Karpas-422 (cell line): ENCODE results near the gene TTC34. TPM values are rescaled to one million over a fixed set of nuclear protein-coding genes. Genes with fewer than 3 reads are reported as not detected.

Experiments used
- DNase-seq: peaks from one replicate; pipeline ENCODE4 v3.0.0-alpha.2; 2015
- H2AFZ ChIP-seq: fragments of 200-600 bp; sonication (generic); 2 replicates; pipeline ENCODE4 v1.6.1; 2014; ENCODE audit warnings: antibody characterized with exemption, low read length, mixed read lengths
- H3K27ac ChIP-seq: fragments of 200-600 bp; sonication (generic); 2 replicates; pipeline ENCODE4 v1.5.1; 2014; ENCODE audit warnings: mild to moderate bottlenecking, low read length, moderate library complexity
- H3K27me3 ChIP-seq: fragments of 200-600 bp; sonication (generic); 2 replicates; pipeline ENCODE4 v1.6.1; 2014; ENCODE audit warnings: low read length, mixed read lengths
- H3K36me3 ChIP-seq: fragments of 200-600 bp; sonication (generic); 2 replicates; pipeline ENCODE4 v1.6.1; 2014; ENCODE audit warnings: low read length, mixed read lengths; ENCODE audit not compliant: insufficient read depth
- H3K4me1 ChIP-seq: fragments of 200-600 bp; sonication (generic); 2 replicates; pipeline ENCODE4 v1.6.1; 2014; ENCODE audit warnings: mild to moderate bottlenecking, low read length, mixed read lengths
- H3K4me2 ChIP-seq: fragments of 200-600 bp; sonication (generic); 2 replicates; pipeline ENCODE4 v1.6.1; 2014; ENCODE audit warnings: low read length, low read depth, mild to moderate bottlenecking; ENCODE audit not compliant: poor library complexity, severe bottlenecking
- H3K4me3 ChIP-seq: fragments of 200-600 bp; sonication (generic); 2 replicates; pipeline ENCODE4 v1.5.1; 2014; ENCODE audit warnings: mild to moderate bottlenecking, antibody characterized with exemption, low read length, mixed read lengths
- H3K79me2 ChIP-seq: fragments of 200-600 bp; sonication (generic); 2 replicates; pipeline ENCODE4 v1.6.1; 2014; ENCODE audit warnings: mild to moderate bottlenecking, low read length, mixed read lengths
- H3K9ac ChIP-seq: fragments of 200-600 bp; sonication (generic); 2 replicates; pipeline ENCODE4 v1.6.0; 2014; ENCODE audit warnings: low read length
- H3K9me2 ChIP-seq: fragments of 200-600 bp; sonication (generic), shearing (Covaris generic); replicated peaks from 2 replicates; pipeline ENCODE4 v1.6.0; 2014; ENCODE audit warnings: mild to moderate bottlenecking, low read length, moderate library complexity; ENCODE audit not compliant: insufficient read depth
- H3K9me3 ChIP-seq: fragments of 300-700, 200-600 bp; sonication (generic); 2 replicates; pipeline ENCODE4 v1.6.1; 2014; ENCODE audit warnings: low read length, mixed read lengths
- H4K20me1 ChIP-seq: fragments of 200-600 bp; sonication (generic); 2 replicates; pipeline ENCODE4 v1.6.1; 2014; ENCODE audit warnings: mild to moderate bottlenecking, antibody characterized with exemption, low read length, low read depth; ENCODE audit not compliant: insufficient read depth
- total RNA-seq: library from RNA; depleted of rRNA; stranded (reverse); fragments of >200 nt; shearing (Covaris generic); gene quantifications from 2 replicates; pipeline ENCODE4 v1.2.3, GENCODE V29; 2014; ENCODE audit warnings: low replicate concordance

Gene TTC34
- total RNA-seq, 1 experiment from 2014 or later = 1.0 TPM

- H3K79me2 ChIP-seq = no peaks in the 10 kb centered on the region
Observed at GRCh38 chr1:2832506-2833453, 31.3 kb upstream of the TTC34 start.

GRCh38 chr1:2831596-2832212, 30.2 kb upstream of the TTC34 start:
- Histone ChIP-seq H3K4me2 (no peak overlapping the region), H3K27me3 (no peaks in the 10 kb centered on the region), H3K27ac (no peak overlapping the region), H2AFZ (no peak overlapping the region), H3K79me2 (no peaks in the 10 kb centered on the region), H3K4me3 (no peak overlapping the region), H3K4me1 (no peaks in the 10 kb centered on the region), H3K9me2 (no peaks in the 10 kb centered on the region), H3K36me3 (no peaks in the 10 kb centered on the region), H3K9me3 (0 out of 2 replicates have a peak, but pooled peaks cover 3% of the 10 kb centered on the region), H3K9ac (no peak overlapping the region), H4K20me1 (no peaks in the 10 kb centered on the region)
- no peak for DNase-seq

More at GRCh38 chr1:2832506-2833453, 31.3 kb upstream of the TTC34 start:
- Histone ChIP-seq H3K9ac (no peak overlapping the region), H2AFZ (no peak overlapping the region), H3K9me2 (no peaks in the 10 kb centered on the region), H3K36me3 (no peaks in the 10 kb centered on the region), H3K9me3 (no peaks in the 10 kb centered on the region), H3K27ac (no peak overlapping the region), H3K27me3 (no peaks in the 10 kb centered on the region), H3K4me2 (no peak overlapping the region), H4K20me1 (no peaks in the 10 kb centered on the region), H3K4me3 (no peak overlapping the region), H3K4me1 (no peaks in the 10 kb centered on the region)
- DNase-seq = no peak

- Histone ChIP-seq H3K9ac (no peak overlapping the region), H3K4me2 (no peak overlapping the region), H3K79me2 (no peaks in the 10 kb centered on the region), H3K4me1 (no peaks in the 10 kb centered on the region), H3K36me3 (no peaks in the 10 kb centered on the region), H3K4me3 (no peak overlapping the region), H3K27me3 (no peaks in the 10 kb centered on the region), H2AFZ (no peak overlapping the region), H3K9me3 (0 out of 2 replicates have a peak, but pooled peaks cover 3% of the 10 kb centered on the region), H3K27ac (no peak overlapping the region), H3K9me2 (no peaks in the 10 kb centered on the region), H4K20me1 (no peaks in the 10 kb centered on the region)
- no peak for DNase-seq
Observed at GRCh38 chr1:2830761-2831425, 29.4 kb upstream of the TTC34 start.

GRCh38 chr1:2829846-2830615, 28.5 kb upstream of the TTC34 start:
- Histone ChIP-seq H3K4me2 (no peak overlapping the region), H3K36me3 (no peaks in the 10 kb centered on the region)

GRCh38 chr1:2828586-2829250, 27.2 kb upstream of the TTC34 start:
- Histone ChIP-seq H3K79me2 (no peaks in the 10 kb centered on the region), H3K4me2 (no peak overlapping the region), H3K4me3 (no peak overlapping the region), H3K4me1 (no peaks in the 10 kb centered on the region), H3K9me3 (0 out of 2 replicates have a peak, but pooled peaks cover 3% of the 10 kb centered on the region), H2AFZ (no peak overlapping the region), H3K9ac (no peak overlapping the region), H3K27me3 (no peaks in the 10 kb centered on the region), H3K36me3 (no peaks in the 10 kb centered on the region), H3K9me2 (no peaks in the 10 kb centered on the region), H4K20me1 (no peaks in the 10 kb centered on the region), H3K27ac (no peak overlapping the region)
- no peak for DNase-seq

More at GRCh38 chr1:2829846-2830615, 28.5 kb upstream of the TTC34 start:
- Histone ChIP-seq H3K27me3 (no peaks in the 10 kb centered on the region), H3K9me2 (no peaks in the 10 kb centered on the region), H3K79me2 (no peaks in the 10 kb centered on the region), H2AFZ (no peak overlapping the region), H4K20me1 (no peaks in the 10 kb centered on the region), H3K4me1 (no peaks in the 10 kb centered on the region), H3K4me3 (no peak overlapping the region), H3K9ac (no peak overlapping the region), H3K9me3 (0 out of 2 replicates have a peak, but pooled peaks cover 3% of the 10 kb centered on the region), H3K27ac (no peak overlapping the region)
- DNase-seq = no peak

GRCh38 chr1:2826736-2827292, 25.3 kb upstream of the TTC34 start:
- no peak overlapping the region for H3K9ac ChIP-seq
- H3K27ac ChIP-seq = no peak overlapping the region
- no peak overlapping the region for H2AFZ ChIP-seq
- no peaks in the 10 kb centered on the region for H4K20me1 ChIP-seq
- no peaks in the 10 kb centered on the region for H3K4me1 ChIP-seq
- no peaks in the 10 kb centered on the region for H3K9me2 ChIP-seq
- no peaks in the 10 kb centered on the region for H3K27me3 ChIP-seq
- H3K9me3 ChIP-seq = 0 out of 2 replicates have a peak, but pooled peaks cover 3% of the 10 kb centered on the region
- H3K36me3 ChIP-seq = no peaks in the 10 kb centered on the region
- DNase-seq = no peak
- H3K4me2 ChIP-seq = no peak overlapping the region
- no peak overlapping the region for H3K4me3 ChIP-seq
- H3K79me2 ChIP-seq = no peaks in the 10 kb centered on the region

GRCh38 chr1:2826316-2826715, 24.8 kb upstream of the TTC34 start:
- H3K4me2 ChIP-seq = no peak overlapping the region
- no peaks in the 10 kb centered on the region for H3K9me2 ChIP-seq
- H3K9ac ChIP-seq = no peak overlapping the region
- no peak overlapping the region for H2AFZ ChIP-seq
- H4K20me1 ChIP-seq = no peaks in the 10 kb centered on the region; the same call in 1 of the 2 replicates
- 0 out of 2 replicates have a peak, but pooled peaks cover 3% of the 10 kb centered on the region for H3K9me3 ChIP-seq
- no peaks in the 10 kb centered on the region for H3K27me3 ChIP-seq
- no peak for DNase-seq
- no peaks in the 10 kb centered on the region for H3K79me2 ChIP-seq
- no peak overlapping the region for H3K27ac ChIP-seq
- H3K4me1 ChIP-seq = no peaks in the 10 kb centered on the region
- no peak overlapping the region for H3K4me3 ChIP-seq
- no peaks in the 10 kb centered on the region for H3K36me3 ChIP-seq
